Transverse colon (tissue), 4 donors: Measurements from ENCODE around the gene SUDS3.

Experiments used
- POLR2A ChIP-seq: fragments of 450-650 bp; IDR thresholded peaks from one replicate; pipeline ENCODE4 v1.6.1; 2016; ENCODE audit warnings: antibody characterized with exemption, mild to moderate bottlenecking, moderate library complexity
- POLR2AphosphoS5 ChIP-seq, 3 donors: sonication (generic); formaldehyde crosslinking; IDR thresholded peaks; one replicate each; pipeline ENCODE4 v1.6.1; 2016; ENCODE audit warnings: antibody characterized with exemption in 3 of 3
- TF ChIP-seq, protein P1 (sequence below), 5 experiments: fragments of 200-600 bp in 3 of 5; fragments of 450-650 bp in 2 of 5; sonication (generic) in 3 of 5; IDR thresholded peaks; 1 replicate in 2 of 5; 2 replicates in 3 of 5; pipeline ENCODE4 v1.5.1; 2016 to 2017; ENCODE audit warnings: antibody characterized with exemption in 5 of 5, inconsistent platforms in 3 of 5, mild to moderate bottlenecking in 2 of 5, moderate library complexity in 1 of 5

DNA sequence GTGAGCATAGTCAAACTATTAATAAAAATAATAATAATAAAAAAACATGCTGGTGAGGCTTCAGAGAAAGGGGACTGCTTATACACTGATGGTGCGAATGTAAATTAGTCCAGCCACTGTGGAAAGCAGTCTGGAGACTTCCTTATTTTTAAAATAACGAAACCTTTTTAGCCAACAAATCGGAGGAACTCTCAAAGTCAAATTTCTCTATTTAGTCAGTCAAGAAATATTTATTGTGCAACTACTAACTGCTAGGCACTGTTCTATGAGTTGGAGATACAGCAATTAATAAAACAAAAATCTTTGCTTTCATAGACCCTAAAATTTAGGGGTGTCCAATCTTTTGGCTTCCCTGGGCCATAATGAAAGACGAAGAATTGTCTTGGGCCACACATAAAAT, 14.5 kb upstream of the SUDS3 start:
- TF ChIP-seq, protein P1, sequence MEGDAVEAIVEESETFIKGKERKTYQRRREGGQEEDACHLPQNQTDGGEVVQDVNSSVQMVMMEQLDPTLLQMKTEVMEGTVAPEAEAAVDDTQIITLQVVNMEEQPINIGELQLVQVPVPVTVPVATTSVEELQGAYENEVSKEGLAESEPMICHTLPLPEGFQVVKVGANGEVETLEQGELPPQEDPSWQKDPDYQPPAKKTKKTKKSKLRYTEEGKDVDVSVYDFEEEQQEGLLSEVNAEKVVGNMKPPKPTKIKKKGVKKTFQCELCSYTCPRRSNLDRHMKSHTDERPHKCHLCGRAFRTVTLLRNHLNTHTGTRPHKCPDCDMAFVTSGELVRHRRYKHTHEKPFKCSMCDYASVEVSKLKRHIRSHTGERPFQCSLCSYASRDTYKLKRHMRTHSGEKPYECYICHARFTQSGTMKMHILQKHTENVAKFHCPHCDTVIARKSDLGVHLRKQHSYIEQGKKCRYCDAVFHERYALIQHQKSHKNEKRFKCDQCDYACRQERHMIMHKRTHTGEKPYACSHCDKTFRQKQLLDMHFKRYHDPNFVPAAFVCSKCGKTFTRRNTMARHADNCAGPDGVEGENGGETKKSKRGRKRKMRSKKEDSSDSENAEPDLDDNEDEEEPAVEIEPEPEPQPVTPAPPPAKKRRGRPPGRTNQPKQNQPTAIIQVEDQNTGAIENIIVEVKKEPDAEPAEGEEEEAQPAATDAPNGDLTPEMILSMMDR (IDR thresholded peaks at IDR 0.05): no peak
- TF ChIP-seq POLR2A (no peak), POLR2AphosphoS5 (IDR thresholded peaks at IDR 0.05) (no peak)
